Activated T-helper 1 cell treated with Interleukin-2 at 50 U/mL for 16 hours (primary cell): ENCODE results near the gene NOTO.
"Not testable (repeated sequence)": the region's sequence is repeated elsewhere in the genome, so short reads cannot be mapped to it uniquely, and the experiment has no call there.

ENCODE experiments used
- DNase-seq: peaks from one replicate; pipeline ENCODE4 v3.0.0-alpha.2; 2020; ENCODE audit warnings: low read depth

Gene NOTO

DNA sequence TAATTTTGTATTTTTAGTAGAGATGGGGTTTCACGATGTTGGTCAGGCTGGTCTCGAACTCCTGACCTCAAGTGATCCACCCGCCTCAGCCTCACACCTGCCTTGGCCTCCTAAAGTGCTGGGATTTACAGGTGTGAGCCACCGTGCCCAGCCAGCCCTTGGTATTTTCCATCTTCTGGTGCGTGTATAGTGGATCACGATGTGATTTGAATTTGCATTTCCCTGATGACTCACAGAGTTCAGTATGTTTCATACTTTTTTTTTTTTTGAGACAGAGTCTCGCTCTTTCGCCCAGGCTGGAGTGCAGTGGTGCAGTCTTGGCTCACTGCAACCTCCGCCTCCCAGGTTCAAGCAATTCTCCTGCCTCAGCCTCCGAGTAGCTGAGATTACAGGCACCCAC is 2.1 kb upstream of the NOTO start:
- DNase-seq: not testable (repeated sequence)

- DNase-seq: no peak
Observed at GRCh38 chr2:73203055-73203681, 794 bp downstream of the NOTO start.

- no peak for DNase-seq
Observed at GRCh38 chr2:73205611-73206010, 3.2 kb downstream of the NOTO start.

GRCh38 chr2:73208258-73208657 is 5.9 kb downstream of the NOTO start:
- DNase-seq: no peak

GRCh38 chr2:73210019-73210418 is 7.6 kb downstream of the NOTO start:
- DNase-seq: no peak

GRCh38 chr2:73210696-73211095 is 8.3 kb downstream of the NOTO start:
- DNase-seq: no peak

DNA sequence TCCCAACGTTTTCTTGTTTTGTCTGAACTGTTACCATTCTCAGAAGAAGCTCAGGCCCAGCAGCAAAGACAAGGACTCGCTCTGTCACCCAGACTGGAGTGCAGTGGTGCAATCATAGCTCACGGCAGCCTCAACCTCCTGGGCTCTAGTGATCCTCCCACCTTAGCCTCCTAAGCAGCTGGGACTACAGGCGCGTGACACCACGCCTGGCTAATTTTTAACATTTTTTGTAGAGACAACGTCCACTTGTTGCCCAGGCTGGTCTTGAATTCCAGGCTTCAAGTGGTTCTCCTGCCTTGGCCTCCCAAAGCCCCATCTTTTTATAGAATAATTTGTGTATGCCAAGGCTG is 9.7 kb downstream of the NOTO start:
- no peak for DNase-seq

DNA sequence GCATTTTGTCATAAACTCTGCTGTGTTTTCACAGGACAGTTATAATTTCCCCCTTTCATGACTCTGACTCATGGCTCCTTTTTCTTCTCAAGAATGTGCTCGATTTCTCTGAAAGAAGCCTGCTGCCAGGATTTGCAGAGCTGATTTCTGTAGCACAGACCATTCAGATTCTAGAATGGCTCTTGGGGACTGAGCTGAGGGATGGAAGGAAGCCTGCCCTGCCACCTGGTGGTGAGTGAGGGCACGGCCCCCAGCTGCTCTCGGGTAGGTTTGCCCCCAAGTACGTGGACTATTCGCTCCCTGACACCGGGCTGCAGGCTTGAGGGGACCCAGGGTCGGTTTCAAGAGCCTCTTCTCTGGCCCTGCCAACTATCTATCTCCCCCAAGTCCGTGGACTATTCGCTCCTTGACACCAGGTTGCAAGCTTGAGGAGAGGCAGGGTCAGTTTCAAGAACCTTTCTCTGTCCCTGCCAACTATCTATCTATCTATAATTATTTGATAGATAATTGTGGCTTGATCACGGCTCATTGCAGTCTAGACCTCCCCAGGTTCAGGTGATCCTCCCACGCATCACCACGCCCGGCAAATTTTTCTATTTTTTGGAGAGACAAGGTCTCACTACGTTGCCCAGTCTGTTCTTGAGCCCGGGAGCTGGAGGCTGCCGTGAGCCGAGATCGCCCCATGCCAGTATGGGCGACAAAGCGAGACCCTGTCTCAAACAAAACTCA is 10.2 kb downstream of the NOTO start:
- DNase-seq: peak; percentile 52

- peak; percentile 85 for DNase-seq
Observed at GRCh38 chr2:73214120-73215035, 12.0 kb downstream of the NOTO start, which contains the start of gene SMYD5. SMYD5 (plus strand) TSS chr2:73214245; CDS start chr2:73214267, 22 bp downstream.

DNA sequence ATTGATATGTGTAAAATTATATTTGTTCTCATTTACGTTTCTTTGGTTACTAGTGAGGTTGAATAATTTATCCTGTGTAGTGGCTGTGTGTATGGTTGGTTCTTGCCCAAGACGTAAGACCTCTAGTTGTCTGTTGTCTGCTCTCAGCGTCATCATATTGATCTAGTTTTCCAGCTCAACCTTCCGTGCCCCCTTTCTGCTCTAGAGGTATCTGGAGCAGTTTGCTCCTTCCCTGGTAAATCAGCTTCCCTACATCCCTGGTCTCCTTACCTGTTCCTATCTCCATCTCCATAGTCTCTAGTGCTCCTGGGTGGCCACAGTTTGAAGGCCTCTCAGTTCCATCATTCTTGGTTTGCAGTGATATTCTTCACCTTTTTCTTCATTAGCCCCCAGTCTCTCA is 12.9 kb downstream of the NOTO start:
- DNase-seq: no peak

GRCh38 chr2:73217160-73217559 is 14.8 kb downstream of the NOTO start:
- DNase-seq: no peak

DNA sequence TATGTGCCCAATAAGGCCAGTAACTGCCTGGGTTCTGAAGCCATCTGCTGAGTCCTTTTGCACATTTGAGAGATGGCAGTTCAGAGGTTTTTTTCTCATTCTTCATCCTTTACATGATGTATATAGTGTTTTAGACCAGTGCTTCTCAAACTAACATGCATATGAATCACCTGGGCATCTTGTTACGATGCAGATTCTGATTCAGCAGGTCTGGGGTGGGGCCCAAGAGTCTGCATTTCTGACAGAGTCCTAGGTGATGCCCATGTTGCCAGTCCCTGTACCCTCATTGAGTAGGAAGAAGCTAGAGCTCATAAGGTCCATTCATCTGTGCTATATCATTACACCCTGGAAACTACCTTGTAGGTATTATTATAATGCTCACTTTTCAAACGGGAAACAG is 15.5 kb downstream of the NOTO start:
- no peak for DNase-seq

- no peak for DNase-seq
Observed at GRCh38 chr2:73218298-73218697, 15.9 kb downstream of the NOTO start.

- no peak for DNase-seq
Observed at GRCh38 chr2:73223821-73224220, 21.4 kb downstream of the NOTO start.

DNA sequence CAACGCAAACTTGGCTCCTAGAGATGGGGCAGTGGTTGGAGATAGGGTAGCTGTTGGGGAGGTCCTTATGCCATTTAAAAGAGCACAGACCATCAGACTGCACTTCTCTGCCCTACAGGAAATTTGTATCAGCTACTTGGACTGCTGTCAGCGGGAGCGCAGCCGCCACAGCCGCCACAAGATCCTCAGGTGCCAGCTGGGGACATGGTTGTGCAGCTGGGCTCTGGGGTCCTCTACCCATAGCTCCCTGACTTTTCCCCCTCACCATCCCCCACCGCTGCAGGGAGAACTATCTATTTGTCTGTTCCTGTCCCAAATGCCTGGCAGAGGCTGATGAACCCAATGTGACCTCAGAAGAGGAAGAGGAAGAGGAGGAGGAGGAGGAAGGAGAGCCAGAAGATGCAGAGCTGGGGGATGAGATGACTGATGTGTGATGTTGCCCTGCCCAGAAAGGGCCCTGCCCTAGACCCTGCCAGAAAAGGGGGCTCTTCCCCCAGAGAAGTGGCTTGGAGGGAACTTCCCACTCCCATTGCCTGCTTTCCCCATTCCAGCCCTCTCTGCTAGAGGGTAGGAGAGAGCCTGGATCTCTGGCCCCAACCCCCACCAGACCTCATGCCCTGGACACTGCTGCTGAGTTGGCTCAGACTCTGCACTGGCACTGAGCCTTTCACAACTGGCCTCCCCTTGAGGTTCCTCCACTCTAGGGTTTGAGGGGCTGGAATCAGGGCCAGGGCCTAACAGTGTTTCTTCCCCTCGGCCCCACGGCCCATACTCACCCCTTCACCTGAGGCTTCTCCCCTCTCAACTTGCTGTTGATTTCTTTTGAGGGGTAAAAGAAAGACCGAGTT is 23.4 kb downstream of the NOTO start:
- no peak for DNase-seq

- no peak for DNase-seq
Observed at GRCh38 chr2:73227086-73227485, 24.7 kb downstream of the NOTO start.

GRCh38 chr2:73228631-73229030 is 26.3 kb downstream of the NOTO start:
- DNase-seq: no peak

- no peak for DNase-seq
Observed at GRCh38 chr2:73232403-73233153, 30.2 kb downstream of the NOTO start.

GRCh38 chr2:73233154-73233931 is 31.0 kb downstream of the NOTO start, which contains the start of gene PRADC1:
PRADC1 (minus strand) TSS chr2:73233239; CDS start chr2:73233160, 79 bp downstream.
- peak; percentile 88 for DNase-seq
